Measurements from ENCODE around the gene LCE3C. TPM values are rescaled to one million over a fixed set of nuclear protein-coding genes. Genes with fewer than 3 reads are reported as not detected.
"Not testable (repeated sequence)": the region's sequence is repeated elsewhere in the genome, so short reads cannot be mapped to it uniquely, and the experiment has no call there.

Gene LCE3C, protein sequence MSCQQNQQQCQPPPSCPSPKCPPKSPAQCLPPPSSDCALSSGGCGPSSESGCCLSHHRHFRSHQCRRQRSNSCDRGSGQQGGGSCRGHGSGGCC
- not detected in 3 replicates for total RNA-seq

DNA sequence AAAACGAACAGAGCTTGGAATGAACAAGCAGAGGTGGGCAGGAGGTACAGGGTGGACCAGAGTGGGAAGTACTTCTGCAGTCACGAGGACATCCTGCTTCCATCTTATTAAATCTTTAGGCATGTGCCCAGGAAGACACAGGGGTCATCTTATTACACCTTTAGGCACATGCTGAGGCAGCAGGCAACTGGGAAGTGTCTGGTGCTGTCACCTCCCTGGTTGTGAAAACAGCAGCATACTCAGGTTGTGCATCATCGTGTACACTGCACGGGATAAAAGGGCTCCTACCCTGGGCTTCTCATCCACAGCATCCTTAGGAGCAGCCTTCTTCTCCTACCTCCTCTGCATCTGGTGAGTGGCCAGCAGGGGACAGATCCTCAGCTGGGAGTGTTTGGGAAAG lies at the start of gene LCE3C:
TSS of gene LCE3C (plus strand) at position 301 of the 400 bp plus-strand sequence. CDS start 498 bp downstream, outside the sequence.
- no peak within 1 kb of the TSS for H3K27ac Mint-ChIP-seq

DNA sequence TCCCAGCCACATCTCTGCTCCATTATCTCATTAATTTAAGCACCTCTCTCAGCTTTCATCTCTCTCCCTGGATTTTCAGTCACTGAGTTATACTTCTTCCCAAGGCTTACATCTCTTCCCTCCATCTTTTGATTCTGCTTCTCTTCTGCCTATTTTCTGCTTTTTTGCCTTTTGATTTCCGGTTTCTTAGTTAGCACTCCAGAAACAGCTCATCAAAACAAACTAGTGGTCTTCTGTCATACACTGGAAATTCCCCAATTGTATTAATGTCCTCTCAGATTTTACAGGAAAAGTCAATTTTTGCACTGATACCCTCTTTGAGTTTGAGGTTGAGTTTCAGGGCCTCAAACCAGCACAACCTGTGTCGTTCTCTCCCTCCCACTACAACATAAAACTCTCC lies 34.9 kb upstream of the LCE3C start:
- H3K27ac Mint-ChIP-seq: no peak overlapping the region
- TF ChIP-seq, protein P1, sequence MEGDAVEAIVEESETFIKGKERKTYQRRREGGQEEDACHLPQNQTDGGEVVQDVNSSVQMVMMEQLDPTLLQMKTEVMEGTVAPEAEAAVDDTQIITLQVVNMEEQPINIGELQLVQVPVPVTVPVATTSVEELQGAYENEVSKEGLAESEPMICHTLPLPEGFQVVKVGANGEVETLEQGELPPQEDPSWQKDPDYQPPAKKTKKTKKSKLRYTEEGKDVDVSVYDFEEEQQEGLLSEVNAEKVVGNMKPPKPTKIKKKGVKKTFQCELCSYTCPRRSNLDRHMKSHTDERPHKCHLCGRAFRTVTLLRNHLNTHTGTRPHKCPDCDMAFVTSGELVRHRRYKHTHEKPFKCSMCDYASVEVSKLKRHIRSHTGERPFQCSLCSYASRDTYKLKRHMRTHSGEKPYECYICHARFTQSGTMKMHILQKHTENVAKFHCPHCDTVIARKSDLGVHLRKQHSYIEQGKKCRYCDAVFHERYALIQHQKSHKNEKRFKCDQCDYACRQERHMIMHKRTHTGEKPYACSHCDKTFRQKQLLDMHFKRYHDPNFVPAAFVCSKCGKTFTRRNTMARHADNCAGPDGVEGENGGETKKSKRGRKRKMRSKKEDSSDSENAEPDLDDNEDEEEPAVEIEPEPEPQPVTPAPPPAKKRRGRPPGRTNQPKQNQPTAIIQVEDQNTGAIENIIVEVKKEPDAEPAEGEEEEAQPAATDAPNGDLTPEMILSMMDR (IDR thresholded peaks at IDR 0.05; ENCODE audit: unreplicated experiment): no peak
- H3K4me3 Mint-ChIP-seq: no peak overlapping the region
- H3K27me3 Mint-ChIP-seq (ENCODE audit: low read depth): no peaks in the 10 kb centered on the region
- H3K9me3 Mint-ChIP-seq: peaks cover 86% of the 10 kb centered on the region
- H3K4me1 Mint-ChIP-seq: no peaks in the 10 kb centered on the region
- peaks cover 2% of the 10 kb centered on the region for H3K36me3 Mint-ChIP-seq
- DNase-seq (ENCODE audit: low spot score in 2 of 2, unreplicated experiment in 2 of 2): no peak

More for the DNA sequence above, at the start of gene LCE3C:
- no peaks in the 10 kb centered on the region for H3K4me1 Mint-ChIP-seq
- H3K36me3 Mint-ChIP-seq: no peaks in the 10 kb centered on the region
- peaks cover 23% of the 10 kb centered on the region for H3K9me3 Mint-ChIP-seq
- H3K4me3 Mint-ChIP-seq: no peak within 1 kb of the TSS
- H3K27me3 Mint-ChIP-seq (ENCODE audit: low read depth): no peaks in the 10 kb centered on the region
- TF ChIP-seq, protein P1 (IDR thresholded peaks at IDR 0.05; ENCODE audit: unreplicated experiment): no peak
- no peak for DNase-seq (ENCODE audit: low spot score in 2 of 2, unreplicated experiment in 2 of 2)

DNA sequence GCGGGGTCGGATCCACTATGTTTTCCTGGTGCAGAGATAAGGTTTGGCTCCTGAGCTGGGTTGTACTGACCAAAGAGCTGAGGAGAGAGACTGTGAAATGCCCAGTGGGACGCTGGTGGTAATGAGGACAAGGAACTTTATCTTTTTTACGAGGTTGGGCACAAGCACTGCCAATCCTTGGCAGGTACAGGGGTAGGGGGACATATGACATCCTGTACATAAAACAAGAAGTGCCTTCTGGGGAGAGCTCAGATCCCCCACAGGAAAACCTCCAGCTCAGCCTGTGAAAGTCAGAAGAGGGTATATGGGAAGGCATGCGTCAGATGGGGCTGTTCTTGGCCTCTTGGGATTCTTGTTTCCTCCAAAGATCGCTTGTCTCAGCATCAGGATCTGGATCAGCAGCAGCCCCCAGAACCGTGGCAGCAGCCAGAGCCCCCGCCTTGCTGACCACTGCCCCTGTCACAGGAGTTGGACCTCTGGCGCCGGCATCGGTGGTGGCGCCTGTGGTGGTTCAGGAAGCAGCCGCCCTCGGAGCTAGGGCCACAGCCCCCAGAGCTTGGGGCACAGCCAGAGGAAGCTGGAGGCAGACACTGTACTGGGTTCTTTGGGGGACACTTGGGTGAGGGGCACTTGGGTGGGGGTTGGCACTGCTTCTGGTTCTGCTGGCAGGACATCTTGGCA lies 34.4 kb upstream of the LCE3C start:
- no peak for DNase-seq (ENCODE audit: low spot score in 2 of 2, unreplicated experiment in 2 of 2)
- H3K36me3 Mint-ChIP-seq: peaks cover 2% of the 10 kb centered on the region
- no peaks in the 10 kb centered on the region for H3K4me1 Mint-ChIP-seq
- H3K9me3 Mint-ChIP-seq: peaks cover 89% of the 10 kb centered on the region
- no peaks in the 10 kb centered on the region for H3K27me3 Mint-ChIP-seq (ENCODE audit: low read depth)
- TF ChIP-seq, protein P1 (IDR thresholded peaks at IDR 0.05; ENCODE audit: unreplicated experiment): no peak
- H3K4me3 Mint-ChIP-seq: no peak overlapping the region
- H3K27ac Mint-ChIP-seq: no peak overlapping the region

DNA sequence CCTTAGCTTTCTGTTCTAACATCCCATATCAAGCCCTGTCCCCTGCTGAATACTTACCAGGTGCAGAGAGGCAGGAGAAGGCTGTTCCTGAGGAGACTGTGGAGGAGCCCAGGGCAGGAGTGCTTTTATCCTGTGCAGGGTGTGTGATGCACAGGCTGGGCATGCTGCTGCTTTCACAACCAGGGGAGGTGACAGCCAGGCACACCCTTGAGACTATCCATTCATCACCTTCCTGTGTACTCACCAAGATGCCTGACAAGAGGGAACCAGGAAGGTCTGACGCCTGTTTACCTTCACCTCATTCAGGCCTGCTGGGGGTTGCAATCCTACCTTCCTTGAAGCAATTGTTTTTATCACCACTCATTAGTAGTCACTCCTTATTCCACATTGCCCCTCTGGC lies 33.4 kb upstream of the LCE3C start, which contains the start of gene LCE3E:
TSS of gene LCE3E (minus strand) at position 100 of the 400 bp plus-strand sequence. CDS start 572 bp downstream, outside the sequence.
- H3K36me3 Mint-ChIP-seq: peaks cover 2% of the 10 kb centered on the region
- no peak within 1 kb of the TSS for H3K27ac Mint-ChIP-seq
- H3K27me3 Mint-ChIP-seq (ENCODE audit: low read depth): no peaks in the 10 kb centered on the region
- TF ChIP-seq, protein P1 (IDR thresholded peaks at IDR 0.05; ENCODE audit: unreplicated experiment): no peak
- DNase-seq (ENCODE audit: low spot score in 2 of 2, unreplicated experiment in 2 of 2): no peak
- H3K4me3 Mint-ChIP-seq: no peak within 1 kb of the TSS
- H3K4me1 Mint-ChIP-seq: no peaks in the 10 kb centered on the region
- H3K9me3 Mint-ChIP-seq: peaks cover 87% of the 10 kb centered on the region

DNA sequence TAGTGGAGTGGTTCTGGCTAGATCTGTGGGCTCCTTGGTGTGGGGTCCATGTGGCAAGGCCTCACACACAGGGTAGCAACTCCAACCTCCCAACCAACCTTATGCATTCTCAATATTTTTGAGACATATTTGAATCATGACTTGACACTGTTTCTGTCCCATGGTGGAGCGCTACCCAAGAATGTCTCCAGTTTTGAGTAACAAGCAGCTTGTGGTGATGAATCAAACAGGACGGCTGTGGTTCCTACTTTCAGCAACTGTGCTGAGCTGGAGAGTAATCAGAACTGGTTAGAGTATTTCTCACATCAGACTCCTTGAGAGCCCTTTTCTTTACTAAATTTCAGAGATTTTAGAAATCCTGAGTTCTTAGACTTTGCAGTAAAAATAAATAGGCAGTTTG lies 22.9 kb upstream of the LCE3C start:
- no peaks in the 10 kb centered on the region for H3K4me1 Mint-ChIP-seq
- H3K9me3 Mint-ChIP-seq: peaks cover 76% of the 10 kb centered on the region
- TF ChIP-seq, protein P1 (IDR thresholded peaks at IDR 0.05; ENCODE audit: unreplicated experiment): no peak
- H3K4me3 Mint-ChIP-seq: no peak overlapping the region
- no peaks in the 10 kb centered on the region for H3K27me3 Mint-ChIP-seq (ENCODE audit: low read depth)
- H3K27ac Mint-ChIP-seq: no peak overlapping the region
- H3K36me3 Mint-ChIP-seq: no peaks in the 10 kb centered on the region
- no peak for DNase-seq (ENCODE audit: low spot score in 2 of 2, unreplicated experiment in 2 of 2)

DNA sequence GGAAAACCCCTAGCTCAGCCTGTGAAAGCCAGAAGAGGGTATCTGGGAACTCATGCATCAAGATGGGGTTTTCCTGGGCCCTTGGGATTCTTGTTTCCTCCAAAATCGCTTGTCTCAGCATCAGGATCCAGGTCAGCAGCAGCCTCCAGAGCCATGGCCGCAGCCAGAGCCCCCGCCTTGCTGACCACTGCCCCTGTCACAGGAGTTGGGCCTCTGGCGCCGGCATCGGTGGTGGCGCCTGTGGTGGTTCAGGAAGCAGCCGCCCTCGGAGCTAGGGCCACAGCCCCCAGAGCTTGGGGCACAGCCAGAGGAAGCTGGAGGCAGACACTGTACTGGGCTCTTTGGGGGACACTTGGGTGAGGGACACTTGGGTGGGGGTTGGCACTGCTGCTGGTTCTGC lies 20.5 kb upstream of the LCE3C start:
- not testable (repeated sequence) for H3K4me1 Mint-ChIP-seq; H3K36me3 Mint-ChIP-seq; H3K4me3 Mint-ChIP-seq; H3K27me3 Mint-ChIP-seq (ENCODE audit: low read depth); H3K27ac Mint-ChIP-seq; DNase-seq (ENCODE audit: low spot score in 2 of 2, unreplicated experiment in 2 of 2)
- H3K9me3 Mint-ChIP-seq: peaks cover 64% of the 10 kb centered on the region
